Measurements from ENCODE around the gene FUT3.
"Not testable (repeated sequence)": the region's sequence is repeated elsewhere in the genome, so short reads cannot be mapped to it uniquely, and the experiment has no call there.

The FUT3 gene

GRCh38 chr19:5851302-5851701 is at the start of gene FUT3:
FUT3 (minus strand) TSS chr19:5851449.
- FAIRE-seq (no peak), DNase-seq (ENCODE audit: insufficient read length, low spot score) (no peak)

- no peak for FAIRE-seq
- no peak for DNase-seq (ENCODE audit: insufficient read length, low spot score)
Measured at GRCh38 chr19:5900976-5901375, 49.7 kb upstream of the FUT3 start.

GRCh38 chr19:5899728-5900526 is 48.7 kb upstream of the FUT3 start:
- DNase-seq (ENCODE audit: insufficient read length, low spot score), result no peak
- no peak for FAIRE-seq

- DNase-seq (ENCODE audit: insufficient read length, low spot score), result no peak
- FAIRE-seq, result no peak
Measured at GRCh38 chr19:5897189-5897969, 46.1 kb upstream of the FUT3 start.

GRCh38 chr19:5896365-5897076 is 45.3 kb upstream of the FUT3 start:
- DNase-seq (ENCODE audit: insufficient read length, low spot score) (no peak), FAIRE-seq (no peak)

- FAIRE-seq, result no peak
- DNase-seq (ENCODE audit: insufficient read length, low spot score), result no peak
Measured at GRCh38 chr19:5895890-5896289, 44.6 kb upstream of the FUT3 start.

- FAIRE-seq (no peak), DNase-seq (ENCODE audit: insufficient read length, low spot score) (no peak)
Measured at GRCh38 chr19:5895409-5895808, 44.2 kb upstream of the FUT3 start.

GRCh38 chr19:5894704-5895349 is 43.6 kb upstream of the FUT3 start:
- FAIRE-seq, result no peak
- DNase-seq (ENCODE audit: insufficient read length, low spot score), result no peak

- no peak for FAIRE-seq
- no peak for DNase-seq (ENCODE audit: insufficient read length, low spot score)
Measured at GRCh38 chr19:5893907-5894703, 42.9 kb upstream of the FUT3 start.

- FAIRE-seq (no peak), DNase-seq (ENCODE audit: insufficient read length, low spot score) (no peak)
Measured at GRCh38 chr19:5893296-5893903, 42.2 kb upstream of the FUT3 start.

- DNase-seq (ENCODE audit: insufficient read length, low spot score), result no peak
- FAIRE-seq, result no peak
Measured at GRCh38 chr19:5892772-5893275, 41.6 kb upstream of the FUT3 start.

GRCh38 chr19:5891938-5892771 is 40.9 kb upstream of the FUT3 start:
- no peak for DNase-seq (ENCODE audit: insufficient read length, low spot score)

GRCh38 chr19:5891572-5891937 is 40.3 kb upstream of the FUT3 start:
- no peak for DNase-seq (ENCODE audit: insufficient read length, low spot score)
- FAIRE-seq, result no peak

More at GRCh38 chr19:5891938-5892771, 40.9 kb upstream of the FUT3 start:
- FAIRE-seq, result no peak

GRCh38 chr19:5890099-5890498 is 38.9 kb upstream of the FUT3 start:
- no peak for FAIRE-seq
- no peak for DNase-seq (ENCODE audit: insufficient read length, low spot score)

- FAIRE-seq (no peak), DNase-seq (ENCODE audit: insufficient read length, low spot score) (no peak)
Measured at GRCh38 chr19:5889288-5889971, 38.2 kb upstream of the FUT3 start.

- FAIRE-seq; DNase-seq (ENCODE audit: insufficient read length, low spot score): not testable (repeated sequence)
Measured at GRCh38 chr19:5884065-5884811, 33.0 kb upstream of the FUT3 start.

- FAIRE-seq; DNase-seq (ENCODE audit: insufficient read length, low spot score): not testable (repeated sequence)
Measured at GRCh38 chr19:5883157-5883873, 32.1 kb upstream of the FUT3 start.
